ENCODE results near the gene TMPRSS3.

DNA sequence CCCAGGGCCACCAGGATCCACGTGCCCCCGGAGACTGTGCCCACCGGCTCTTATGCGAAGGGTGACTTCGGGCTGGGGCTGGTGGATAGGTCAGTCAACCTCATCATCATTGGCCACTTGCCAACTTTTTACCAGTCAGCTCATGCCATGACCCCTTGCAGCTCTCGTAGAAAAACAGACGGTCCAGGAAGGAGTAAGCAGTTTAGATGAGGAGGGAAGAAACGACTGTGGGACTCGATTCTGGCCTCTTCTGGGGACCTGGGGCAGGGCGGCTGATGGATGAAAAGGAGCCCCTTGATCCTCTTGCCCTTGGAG lies 48.9 kb upstream of the TMPRSS3 start:
- no peak for TF ChIP-seq POLR2A (IDR thresholded peaks at IDR 0.05; ENCODE audit: low read depth)
- TF ChIP-seq, protein P1, sequence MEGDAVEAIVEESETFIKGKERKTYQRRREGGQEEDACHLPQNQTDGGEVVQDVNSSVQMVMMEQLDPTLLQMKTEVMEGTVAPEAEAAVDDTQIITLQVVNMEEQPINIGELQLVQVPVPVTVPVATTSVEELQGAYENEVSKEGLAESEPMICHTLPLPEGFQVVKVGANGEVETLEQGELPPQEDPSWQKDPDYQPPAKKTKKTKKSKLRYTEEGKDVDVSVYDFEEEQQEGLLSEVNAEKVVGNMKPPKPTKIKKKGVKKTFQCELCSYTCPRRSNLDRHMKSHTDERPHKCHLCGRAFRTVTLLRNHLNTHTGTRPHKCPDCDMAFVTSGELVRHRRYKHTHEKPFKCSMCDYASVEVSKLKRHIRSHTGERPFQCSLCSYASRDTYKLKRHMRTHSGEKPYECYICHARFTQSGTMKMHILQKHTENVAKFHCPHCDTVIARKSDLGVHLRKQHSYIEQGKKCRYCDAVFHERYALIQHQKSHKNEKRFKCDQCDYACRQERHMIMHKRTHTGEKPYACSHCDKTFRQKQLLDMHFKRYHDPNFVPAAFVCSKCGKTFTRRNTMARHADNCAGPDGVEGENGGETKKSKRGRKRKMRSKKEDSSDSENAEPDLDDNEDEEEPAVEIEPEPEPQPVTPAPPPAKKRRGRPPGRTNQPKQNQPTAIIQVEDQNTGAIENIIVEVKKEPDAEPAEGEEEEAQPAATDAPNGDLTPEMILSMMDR (IDR thresholded peaks at IDR 0.05): no peak
- TF ChIP-seq EP300 (IDR thresholded peaks at IDR 0.05): no peak
